A673 (cell line): Measurements from ENCODE around the gene ADGRL2. TPM values are rescaled to one million over a fixed set of nuclear protein-coding genes. Genes with fewer than 3 reads are reported as not detected.

Experiments used
- BruUV-seq: library from RNA; stranded (reverse); fragments of 400-500 nt; replicated peaks from 2 replicates; lab custom pipeline; 2021; lab: Mats Ljungman, UMichigan
- CTCF ChIA-PET: fragments of 300-600 bp; sonication (Branson Sonifier 250); formaldehyde crosslinking; loops from one replicate; lab custom pipeline; 2022; ENCODE audit warnings: antibody characterized with exemption; lab: Charles Lee
- POLR2A ChIA-PET: fragments of 300-600 bp; sonication (Branson Sonifier 250); formaldehyde crosslinking; loops from one replicate; lab custom pipeline; 2022; ENCODE audit warnings: antibody characterized with exemption; ENCODE audit not compliant: low non-redundant PET; lab: Charles Lee
- DNase-seq: peaks from one replicate; pipeline ENCODE4 v3.0.0-alpha.2; 2015; ENCODE audit warnings: low spot score
- H3K27ac ChIP-seq: fragments of 200-600 bp; sonication (generic); 2 replicates; pipeline ENCODE4 v1.5.1; 2016; ENCODE audit warnings: mixed run types, low read depth, mild to moderate bottlenecking, mixed read lengths, antibody characterized with exemption, low read length; ENCODE audit not compliant: poor library complexity, severe bottlenecking
- H3K27me3 ChIP-seq: fragments of 200-600 bp; sonication (generic); replicated peaks from 2 replicates; pipeline ENCODE4 v1.6.1; 2017; ENCODE audit warnings: mixed run types, low read depth, mild to moderate bottlenecking, mixed read lengths, antibody characterized with exemption, low read length; ENCODE audit not compliant: insufficient read depth, poor library complexity
- H3K36me3 ChIP-seq: fragments of 200-600 bp; sonication (generic); 2 replicates; pipeline ENCODE4 v1.6.1; 2016; ENCODE audit warnings: mixed run types, mild to moderate bottlenecking, mixed read lengths, antibody characterized with exemption, low read length; ENCODE audit not compliant: insufficient read depth, poor library complexity, severe bottlenecking
- H3K4me1 ChIP-seq: fragments of 200-600 bp; sonication (generic); 2 replicates; pipeline ENCODE4 v1.6.1; 2017; ENCODE audit warnings: mixed run types, mild to moderate bottlenecking, mixed read lengths, antibody characterized with exemption, low read length; ENCODE audit not compliant: insufficient read depth, poor library complexity, severe bottlenecking
- H3K4me3 ChIP-seq: fragments of 200-600 bp; sonication (generic); 2 replicates; pipeline ENCODE4 v1.5.1; 2016; ENCODE audit warnings: low read depth, mixed run types, mild to moderate bottlenecking, mixed read lengths, low read length; ENCODE audit not compliant: poor library complexity, severe bottlenecking
- H3K9me3 ChIP-seq: fragments of 200-600 bp; sonication (generic); 2 replicates; pipeline ENCODE4 v1.6.1; 2016; ENCODE audit warnings: mixed run types, low read depth, mild to moderate bottlenecking, mixed read lengths, antibody characterized with exemption, low read length; ENCODE audit not compliant: poor library complexity, severe bottlenecking
- EZH2 ChIP-seq: fragments of 200-600 bp; sonication (generic); IDR thresholded peaks from 2 replicates; pipeline ENCODE4 v1.6.1; 2017; ENCODE audit warnings: borderline replicate concordance, low read depth, mild to moderate bottlenecking, mixed read lengths, antibody characterized with exemption, low read length; ENCODE audit not compliant: poor library complexity, severe bottlenecking
- intact Hi-C: fragments of 100-400 bp; cut with micrococcal nuclease; formaldehyde crosslinking; loops from one replicate; pipeline ENCODE4 v1.10.0; 2022; ENCODE audit not compliant: unreplicated experiment
- total RNA-seq: library from RNA; stranded (reverse); gene quantifications from 2 replicates; pipeline ENCODE4 v1.2.3, GENCODE V29; 2021
- TF ChIP-seq, protein P1 (sequence below): fragments of 300-800, 200-600 bp; sonication (generic); conservative IDR thresholded peaks from 2 replicates; pipeline ENCODE4 v1.5.1; 2017; ENCODE audit warnings: low read depth, mild to moderate bottlenecking, antibody characterized with exemption, low read length, moderate library complexity, mixed read lengths

The ADGRL2 gene
- total RNA-seq, 1 experiment from 2014 or later = 1.5 TPM

DNA sequence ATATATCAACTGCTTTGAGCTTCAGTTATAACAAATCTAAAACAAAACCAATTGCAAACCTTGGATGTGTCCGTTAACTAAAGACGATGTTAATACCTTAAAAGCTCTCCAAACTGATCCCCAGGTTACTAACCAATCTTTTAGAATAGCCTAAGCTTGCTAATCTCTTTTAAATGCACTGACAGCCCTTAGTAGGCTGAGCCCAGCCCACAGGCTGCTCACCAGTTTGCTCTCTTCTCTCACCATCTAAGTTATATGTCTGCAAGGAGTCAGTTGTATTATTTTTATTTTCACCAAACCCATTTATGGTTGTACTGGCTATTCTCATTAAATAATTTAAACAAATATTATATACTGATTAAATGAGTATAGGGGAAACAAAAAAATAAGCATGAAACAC is 199.5 kb downstream of the ADGRL2 start:
- intact Hi-C loops = no loop called here
- DNase-seq = no peak
- POLR2A ChIA-PET = interaction anchor here (0.6 kb wide), 1 partner anchor 40 kb away, joined by 6 read pairs; no protein-coding TSS in a partner anchor
- H3K9me3 ChIP-seq = no peaks in the 10 kb centered on the region
- TF ChIP-seq, protein P1, sequence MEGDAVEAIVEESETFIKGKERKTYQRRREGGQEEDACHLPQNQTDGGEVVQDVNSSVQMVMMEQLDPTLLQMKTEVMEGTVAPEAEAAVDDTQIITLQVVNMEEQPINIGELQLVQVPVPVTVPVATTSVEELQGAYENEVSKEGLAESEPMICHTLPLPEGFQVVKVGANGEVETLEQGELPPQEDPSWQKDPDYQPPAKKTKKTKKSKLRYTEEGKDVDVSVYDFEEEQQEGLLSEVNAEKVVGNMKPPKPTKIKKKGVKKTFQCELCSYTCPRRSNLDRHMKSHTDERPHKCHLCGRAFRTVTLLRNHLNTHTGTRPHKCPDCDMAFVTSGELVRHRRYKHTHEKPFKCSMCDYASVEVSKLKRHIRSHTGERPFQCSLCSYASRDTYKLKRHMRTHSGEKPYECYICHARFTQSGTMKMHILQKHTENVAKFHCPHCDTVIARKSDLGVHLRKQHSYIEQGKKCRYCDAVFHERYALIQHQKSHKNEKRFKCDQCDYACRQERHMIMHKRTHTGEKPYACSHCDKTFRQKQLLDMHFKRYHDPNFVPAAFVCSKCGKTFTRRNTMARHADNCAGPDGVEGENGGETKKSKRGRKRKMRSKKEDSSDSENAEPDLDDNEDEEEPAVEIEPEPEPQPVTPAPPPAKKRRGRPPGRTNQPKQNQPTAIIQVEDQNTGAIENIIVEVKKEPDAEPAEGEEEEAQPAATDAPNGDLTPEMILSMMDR = no peak
- no peaks in the 10 kb centered on the region for H3K4me1 ChIP-seq
- H3K4me3 ChIP-seq = no peak overlapping the region
- no peak overlapping the region for H3K27ac ChIP-seq
- H3K36me3 ChIP-seq = no peaks in the 10 kb centered on the region
- CTCF ChIA-PET = no interaction called here
- BruUV-seq = no TSS peak
- no peaks in the 10 kb centered on the region for H3K27me3 ChIP-seq

DNA sequence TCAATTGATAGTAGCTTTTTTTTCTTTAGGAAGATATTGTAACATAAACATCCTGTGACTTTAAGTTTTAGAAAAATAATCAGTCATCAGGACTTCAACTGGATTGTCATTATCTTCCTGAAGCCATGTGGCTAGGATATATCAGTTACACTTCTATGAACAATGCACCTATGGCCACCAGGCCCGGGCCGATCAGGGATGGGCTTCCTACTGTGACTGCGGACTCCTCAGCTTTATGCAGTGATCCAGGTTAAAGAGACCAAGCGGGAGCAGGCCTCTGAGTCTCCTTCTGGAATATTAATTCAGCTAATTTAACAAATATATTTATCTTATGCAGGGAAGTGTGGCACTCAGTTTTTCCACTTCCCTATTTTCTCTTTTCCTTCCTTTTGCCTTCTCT is 200.6 kb downstream of the ADGRL2 start:
- CTCF ChIA-PET = no interaction called here
- Histone ChIP-seq H3K27me3 (no peaks in the 10 kb centered on the region), H3K9me3 (no peaks in the 10 kb centered on the region), H3K36me3 (no peaks in the 10 kb centered on the region), H3K4me1 (no peaks in the 10 kb centered on the region), H3K4me3 (no peak overlapping the region), H3K27ac (no peak overlapping the region)
- TF ChIP-seq EZH2 = no peak
- TF ChIP-seq, protein P1 = no peak
- no peak for DNase-seq
- POLR2A ChIA-PET = no interaction called here
- no TSS peak for BruUV-seq
- intact Hi-C loops = no loop called here

DNA sequence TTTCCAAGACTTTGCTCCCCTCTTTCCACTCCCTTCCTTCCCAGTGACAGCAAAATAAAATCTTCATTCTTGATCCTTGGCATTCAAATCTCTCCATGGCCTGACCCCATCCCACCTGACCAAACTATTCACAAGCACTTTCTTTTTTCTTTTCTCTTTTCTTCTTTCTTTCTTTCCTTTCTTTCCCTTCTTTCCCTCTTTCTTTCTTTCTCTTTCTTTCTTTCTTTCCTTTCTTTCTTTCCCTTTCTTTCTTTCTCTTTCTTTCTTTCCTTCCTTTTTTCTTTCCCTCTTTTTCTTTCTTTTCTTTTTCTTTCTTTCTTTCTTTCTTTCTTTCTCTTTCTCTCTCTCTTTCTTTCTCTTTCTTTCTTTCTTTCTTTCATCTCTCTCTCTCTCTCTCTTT is 207.1 kb downstream of the ADGRL2 start:
- Histone ChIP-seq H3K4me1 (no peaks in the 10 kb centered on the region), H3K36me3 (no peaks in the 10 kb centered on the region), H3K9me3 (no peaks in the 10 kb centered on the region), H3K27me3 (no peaks in the 10 kb centered on the region), H3K4me3 (no peak overlapping the region), H3K27ac (no peak overlapping the region)
- DNase-seq = no peak
- intact Hi-C loops = no loop called here
- TF ChIP-seq EZH2 = no peak
- ChIA-PET CTCF (no interaction called here), POLR2A (no interaction called here)
- no TSS peak for BruUV-seq

DNA sequence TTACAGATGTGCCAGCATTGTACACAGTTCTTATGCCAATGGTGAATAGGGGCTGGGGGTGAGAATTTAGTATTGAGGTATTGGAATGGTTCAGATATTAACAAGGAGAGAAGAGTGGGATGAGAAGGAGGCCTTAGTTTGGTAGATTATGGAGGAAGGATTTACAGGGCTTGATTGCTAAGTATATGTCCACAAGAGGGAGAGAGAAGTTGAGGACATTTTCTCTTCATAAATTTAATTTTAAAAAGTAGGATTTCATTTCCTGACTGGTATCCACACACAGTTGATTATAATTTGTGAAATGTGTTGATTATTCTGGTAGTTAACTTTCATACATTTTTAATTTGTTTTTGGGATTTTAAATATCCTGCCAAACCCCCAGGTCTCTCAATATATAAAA is 213.0 kb downstream of the ADGRL2 start:
- ChIA-PET POLR2A (no interaction called here), CTCF (no interaction called here)
- Histone ChIP-seq H3K9me3 (no peaks in the 10 kb centered on the region), H3K4me3 (no peak overlapping the region), H3K27ac (no peak overlapping the region), H3K36me3 (no peaks in the 10 kb centered on the region), H3K27me3 (peaks cover 13% of the 10 kb centered on the region), H3K4me1 (no peaks in the 10 kb centered on the region)
- intact Hi-C loops = no loop called here
- no peak for DNase-seq
- TF ChIP-seq, protein P1 = no peak
- TF ChIP-seq EZH2 = no peak
- no TSS peak for BruUV-seq
